GM18951 (cell line): ENCODE measurements around the gene KCNS1.

ENCODE experiments used
- POLR2A ChIP-seq: IDR thresholded peaks from 4 replicates; pipeline ENCODE4 v1.6.1; 2011; ENCODE audit warnings: mild to moderate bottlenecking; ENCODE audit not compliant: insufficient read length, insufficient read depth; ENCODE audit errors: extremely low read depth
- in situ Hi-C: fragments of 300-500 bp; cut with MboI; formaldehyde crosslinking; loops from one replicate; pipeline ENCODE4 v1.12.0; 2022; ENCODE audit warnings: low sequenced_read_pairs, mixed read lengths, inconsistent platforms; ENCODE audit not compliant: unreplicated experiment

KCNS1 gene

GRCh38 chr20:45115386-45115774 lies 14.5 kb upstream of the KCNS1 start:
- in situ Hi-C loops = no loop called here
- TF ChIP-seq POLR2A = no peak

- in situ Hi-C loops = no loop called here
- no peak for TF ChIP-seq POLR2A
These were observed 13.8 kb upstream of the KCNS1 start, which contains the start of gene WFDC5 for GRCh38 chr20:45114465-45115385. WFDC5 (minus strand) TSS chr20:45115174; CDS start chr20:45115083, 91 bp downstream.

GRCh38 chr20:45113865-45114264 lies 12.9 kb upstream of the KCNS1 start:
- TF ChIP-seq POLR2A = no peak
- in situ Hi-C loops = no loop called here

GRCh38 chr20:45112754-45113153 lies 11.8 kb upstream of the KCNS1 start:
- in situ Hi-C loops = no loop called here

GRCh38 chr20:45111799-45112471 lies 11.0 kb upstream of the KCNS1 start:
- TF ChIP-seq POLR2A = no peak
- in situ Hi-C loops = no loop called here

More at GRCh38 chr20:45112754-45113153, 11.8 kb upstream of the KCNS1 start:
- no peak for TF ChIP-seq POLR2A

- TF ChIP-seq POLR2A = no peak
- in situ Hi-C loops = no loop called here
These were observed 10.4 kb upstream of the KCNS1 start for GRCh38 chr20:45111285-45111684.

GRCh38 chr20:45110301-45110700 lies 9.4 kb upstream of the KCNS1 start:
- TF ChIP-seq POLR2A = no peak
- in situ Hi-C loops = no loop called here

GRCh38 chr20:45109634-45110033 lies 8.7 kb upstream of the KCNS1 start:
- in situ Hi-C loops = loop anchor here (10.0 kb wide), 1 partner anchor 185 kb away; no protein-coding TSS in a partner anchor
- TF ChIP-seq POLR2A = no peak

GRCh38 chr20:45105317-45105716 lies 4.4 kb upstream of the KCNS1 start:
- no peak for TF ChIP-seq POLR2A
- in situ Hi-C loops = loop anchor here (10.0 kb wide), 1 partner anchor 181 kb away; no protein-coding TSS in a partner anchor

- no peak for TF ChIP-seq POLR2A
- in situ Hi-C loops = loop anchor here (10.0 kb wide), 1 partner anchor 180 kb away; no protein-coding TSS in a partner anchor
These were observed 3.9 kb upstream of the KCNS1 start for GRCh38 chr20:45104786-45105185.

- in situ Hi-C loops = loop anchor here (10.0 kb wide), 1 partner anchor 178 kb away; no protein-coding TSS in a partner anchor
These were observed 2.1 kb upstream of the KCNS1 start for GRCh38 chr20:45103072-45103471.

GRCh38 chr20:45101333-45101850 lies 465 bp upstream of the KCNS1 start:
- no peak for TF ChIP-seq POLR2A
- in situ Hi-C loops = loop anchor here (10.0 kb wide), 1 partner anchor 177 kb away; no protein-coding TSS in a partner anchor

More at GRCh38 chr20:45103072-45103471, 2.1 kb upstream of the KCNS1 start:
- no peak for TF ChIP-seq POLR2A

GRCh38 chr20:45098103-45098773 lies 2.7 kb downstream of the KCNS1 start:
- no peak for TF ChIP-seq POLR2A
- in situ Hi-C loops = no loop called here

- in situ Hi-C loops = no loop called here
- TF ChIP-seq POLR2A = no peak
These were observed 3.3 kb downstream of the KCNS1 start for GRCh38 chr20:45097485-45098102.
